ENCODE measurements around the gene PCBP3.

- TF ChIP-seq POLR2A (IDR thresholded peaks at IDR 0.05; ENCODE audit: control extremely low read depth in 1 of 2, low read depth in 2 of 2, low read length in 2 of 2) (no peak), EP300 (IDR thresholded peaks at IDR 0.05; ENCODE audit: borderline replicate concordance in 1 of 2, low read depth in 2 of 2, low read length in 2 of 2) (no peak), CHD2 (IDR thresholded peaks at IDR 0.05; ENCODE audit: low read length) (no peak), ATF3 (IDR thresholded peaks at IDR 0.05; ENCODE audit: insufficient read depth, low read depth, low read length) (no peak), SP4 (IDR thresholded peaks at IDR 0.05; ENCODE audit: low read length) (no peak), CEBPB (IDR thresholded peaks at IDR 0.05; ENCODE audit: low read depth, low read length) (no peak), POLR2AphosphoS5 (IDR thresholded peaks at IDR 0.05; ENCODE audit: low read depth, low read length) (no peak), GABPA (IDR thresholded peaks at IDR 0.05; ENCODE audit: borderline replicate concordance, insufficient read depth, low read length) (no peak), RFX5 (IDR thresholded peaks at IDR 0.05; ENCODE audit: borderline replicate concordance, low read depth, low read length) (no peak), CREB1 (IDR thresholded peaks at IDR 0.05) (no peak), BRCA1 (IDR thresholded peaks at IDR 0.05; ENCODE audit: low read depth, low read length) (no peak)
- TF ChIP-seq, protein P1, sequence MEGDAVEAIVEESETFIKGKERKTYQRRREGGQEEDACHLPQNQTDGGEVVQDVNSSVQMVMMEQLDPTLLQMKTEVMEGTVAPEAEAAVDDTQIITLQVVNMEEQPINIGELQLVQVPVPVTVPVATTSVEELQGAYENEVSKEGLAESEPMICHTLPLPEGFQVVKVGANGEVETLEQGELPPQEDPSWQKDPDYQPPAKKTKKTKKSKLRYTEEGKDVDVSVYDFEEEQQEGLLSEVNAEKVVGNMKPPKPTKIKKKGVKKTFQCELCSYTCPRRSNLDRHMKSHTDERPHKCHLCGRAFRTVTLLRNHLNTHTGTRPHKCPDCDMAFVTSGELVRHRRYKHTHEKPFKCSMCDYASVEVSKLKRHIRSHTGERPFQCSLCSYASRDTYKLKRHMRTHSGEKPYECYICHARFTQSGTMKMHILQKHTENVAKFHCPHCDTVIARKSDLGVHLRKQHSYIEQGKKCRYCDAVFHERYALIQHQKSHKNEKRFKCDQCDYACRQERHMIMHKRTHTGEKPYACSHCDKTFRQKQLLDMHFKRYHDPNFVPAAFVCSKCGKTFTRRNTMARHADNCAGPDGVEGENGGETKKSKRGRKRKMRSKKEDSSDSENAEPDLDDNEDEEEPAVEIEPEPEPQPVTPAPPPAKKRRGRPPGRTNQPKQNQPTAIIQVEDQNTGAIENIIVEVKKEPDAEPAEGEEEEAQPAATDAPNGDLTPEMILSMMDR (IDR thresholded peaks at IDR 0.05; ENCODE audit: control extremely low read depth in 1 of 3, insufficient read depth in 1 of 3, low read depth in 1 of 3, low read length in 3 of 3), result no peak
Observed at GRCh38 chr21:45957981-45958600, 314.6 kb downstream of the PCBP3 start.
